K562 treated with DMSO at 1 percent for 12 hours (cell line): ENCODE measurements around the gene DDX21. TPM values are rescaled to one million over a fixed set of nuclear protein-coding genes. Genes with fewer than 3 reads are reported as not detected.

Experiments
- total RNA-seq: library from RNA; unstranded; fragments of 300-600 nt; gene quantifications from 2 replicates; pipeline ENCODE4 v1.2.3, GENCODE V29; 2022; ENCODE audit not compliant: insufficient read depth

The DDX21 gene
- 32.2 and 72.6 TPM in 2 replicates for total RNA-seq

DNA sequence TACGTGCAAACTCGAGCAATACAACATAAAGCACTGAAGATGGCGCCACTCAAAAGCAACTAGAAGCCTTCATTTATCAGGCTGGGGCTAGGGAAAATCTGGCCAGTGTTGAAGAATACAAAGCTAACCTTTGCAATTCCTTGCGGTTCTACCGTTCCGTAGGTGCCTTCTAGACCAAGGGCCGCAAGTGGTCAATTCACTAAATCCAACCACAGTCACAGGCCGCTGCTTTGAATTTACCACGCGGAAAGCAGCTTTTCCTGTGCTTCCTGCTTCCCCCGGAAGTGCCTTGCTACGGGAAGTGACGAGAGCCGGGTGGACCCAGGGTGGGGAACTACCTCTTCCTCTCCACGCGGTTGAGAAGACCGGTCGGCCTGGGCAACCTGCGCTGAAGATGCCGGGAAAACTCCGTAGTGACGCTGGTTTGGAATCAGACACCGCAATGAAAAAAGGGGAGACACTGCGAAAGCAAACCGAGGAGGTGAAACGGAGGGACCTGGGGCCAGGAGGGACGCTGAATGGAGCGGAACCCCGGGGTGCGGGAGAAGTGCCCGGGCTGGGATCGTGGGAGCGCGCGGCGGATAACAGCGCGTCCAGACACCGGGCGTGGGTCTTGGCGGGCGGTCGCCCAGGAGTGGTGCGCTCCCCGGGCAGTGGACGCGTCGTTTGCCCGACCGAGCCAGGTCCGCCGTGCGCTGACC lies at the start of gene DDX21:
TSS of gene DDX21 (plus strand) at position 339 of the 701 bp plus-strand sequence. CDS start at position 395, 56 bp downstream.

DNA sequence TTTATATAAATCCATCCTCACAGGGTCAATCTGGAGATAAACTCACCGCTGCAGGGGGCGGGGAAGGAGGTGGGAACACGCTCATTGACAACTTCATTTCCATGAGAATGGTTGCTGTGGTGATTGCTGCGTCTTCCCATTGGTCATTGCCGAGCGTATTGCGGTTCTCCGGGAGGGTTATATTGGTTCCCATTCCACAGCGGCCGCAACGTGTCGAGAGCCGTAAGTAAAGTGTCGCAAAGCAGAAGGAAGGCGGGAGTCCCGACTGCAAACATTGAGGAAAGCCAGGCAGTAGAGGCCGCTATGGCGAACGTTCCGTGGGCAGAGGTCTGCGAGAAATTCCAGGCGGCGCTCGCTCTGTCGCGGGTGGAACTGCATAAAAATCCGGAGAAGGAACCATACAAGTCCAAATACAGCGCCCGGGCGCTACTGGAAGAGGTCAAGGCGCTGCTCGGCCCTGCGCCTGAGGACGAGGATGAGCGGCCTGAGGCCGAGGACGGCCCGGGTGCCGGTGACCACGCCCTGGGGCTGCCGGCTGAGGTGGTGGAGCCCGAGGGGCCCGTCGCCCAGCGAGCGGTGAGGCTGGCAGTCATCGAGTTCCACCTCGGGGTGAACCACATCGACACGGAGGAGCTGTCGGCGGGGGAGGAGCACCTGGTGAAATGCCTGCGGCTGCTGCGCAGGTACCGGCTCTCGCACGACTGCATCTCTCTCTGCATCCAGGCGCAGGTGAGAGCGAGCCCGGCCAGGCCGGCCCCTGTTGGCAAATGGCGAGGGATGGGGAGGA lies 32.8 kb downstream of the DDX21 start, which contains the start of gene KIFBP:
TSS of gene KIFBP (plus strand) at position 274 of the 787 bp plus-strand sequence. CDS start at position 304, 30 bp downstream.

Other genes starting within 250 kb of the DDX21 start
- gene CCAR1, start 234.9 kb upstream of the DDX21 start, total RNA-seq: 32.8 and 51.7 TPM in 2 replicates
- gene STOX1, start 128.6 kb upstream of the DDX21 start, total RNA-seq: 3.4 and 7.5 TPM in 2 replicates
- 34.4 and 43.2 TPM in 2 replicates for gene DDX50, start 54.9 kb upstream of the DDX21 start, total RNA-seq
- 18.7 and 32.0 TPM in 2 replicates for gene KIFBP, start 32.6 kb downstream of the DDX21 start, total RNA-seq
- 126 and 149 TPM in 2 replicates for gene SRGN, start 131.9 kb downstream of the DDX21 start, total RNA-seq
- 31.2 and 66.4 TPM in 2 replicates for gene VPS26A, start 168.0 kb downstream of the DDX21 start, total RNA-seq
- 31.7 and 46.2 TPM in 2 replicates for gene SUPV3L1, start 224.1 kb downstream of the DDX21 start, total RNA-seq